SJCRH30 (cell line): ENCODE results near the gene KCNJ6. TPM values are rescaled to one million over a fixed set of nuclear protein-coding genes. Genes with fewer than 3 reads are reported as not detected.

Experiments
- DNase-seq, 2 experiments: peaks; one replicate each; pipeline ENCODE4 v3.0.0-alpha.2; 2015 to 2020
- H3K27ac ChIP-seq: fragments of 250-450 bp; sonication (Bioruptor Pico); 2 replicates; pipeline ENCODE4 v1.5.1; 2020; ENCODE audit warnings: mild to moderate bottlenecking, moderate library complexity
- H3K27me3 ChIP-seq: fragments of 250-450 bp; sonication (Bioruptor Pico); 2 replicates; pipeline ENCODE4 v1.5.1; 2020; ENCODE audit warnings: mild to moderate bottlenecking, moderate library complexity
- H3K36me3 ChIP-seq: fragments of 250-450 bp; sonication (Bioruptor Pico); 2 replicates; pipeline ENCODE4 v1.5.1; 2020; ENCODE audit warnings: mild to moderate bottlenecking, moderate library complexity
- H3K4me1 ChIP-seq: fragments of 250-450 bp; sonication (Bioruptor Pico); 2 replicates; pipeline ENCODE4 v1.5.1; 2020; ENCODE audit warnings: mild to moderate bottlenecking, moderate library complexity
- H3K4me3 ChIP-seq: fragments of 250-450 bp; sonication (Bioruptor Pico); 2 replicates; pipeline ENCODE4 v1.5.1; 2020; ENCODE audit warnings: mild to moderate bottlenecking, moderate library complexity
- H3K9me3 ChIP-seq: fragments of 250-450 bp; sonication (Bioruptor Pico); replicated peaks from 2 replicates; pipeline ENCODE4 v1.5.1; 2020; ENCODE audit warnings: mild to moderate bottlenecking, moderate library complexity
- total RNA-seq: library from RNA; depleted of rRNA; stranded (reverse); fragments of >200 nt; shearing (Covaris generic); gene quantifications from 2 replicates; pipeline ENCODE4 v1.2.3, GENCODE V29; 2014

The KCNJ6 gene
- total RNA-seq, 1 experiment from 2014 or later: not detected

DNA sequence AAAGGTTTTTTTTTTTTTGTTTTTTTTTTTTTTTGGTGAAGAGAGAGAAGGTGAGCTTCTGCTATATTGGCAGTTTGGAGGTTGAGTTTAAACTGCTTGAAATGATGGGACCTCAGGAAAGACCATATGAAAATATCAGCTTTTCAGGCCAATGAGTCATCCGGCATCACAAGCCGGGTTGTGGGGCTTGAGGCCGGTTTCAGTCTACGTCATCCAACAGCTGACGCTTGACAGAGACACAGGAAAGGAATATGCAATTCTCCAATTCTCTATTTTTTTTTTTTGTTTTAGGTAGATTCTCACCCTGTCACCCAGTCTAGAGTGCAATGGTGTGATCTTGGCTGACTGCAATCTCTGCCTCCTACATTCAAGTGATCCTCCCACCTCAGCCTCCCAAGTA is 52.4 kb downstream of the KCNJ6 start:
- DNase-seq: peak; percentile 63 to 71
- Histone ChIP-seq H3K4me1 (peaks cover 16% of the 10 kb centered on the region), H3K4me3 (no peak overlapping the region), H3K27ac (no peak overlapping the region), H3K9me3 (no peaks in the 10 kb centered on the region), H3K27me3 (no peaks in the 10 kb centered on the region), H3K36me3 (no peaks in the 10 kb centered on the region)

DNA sequence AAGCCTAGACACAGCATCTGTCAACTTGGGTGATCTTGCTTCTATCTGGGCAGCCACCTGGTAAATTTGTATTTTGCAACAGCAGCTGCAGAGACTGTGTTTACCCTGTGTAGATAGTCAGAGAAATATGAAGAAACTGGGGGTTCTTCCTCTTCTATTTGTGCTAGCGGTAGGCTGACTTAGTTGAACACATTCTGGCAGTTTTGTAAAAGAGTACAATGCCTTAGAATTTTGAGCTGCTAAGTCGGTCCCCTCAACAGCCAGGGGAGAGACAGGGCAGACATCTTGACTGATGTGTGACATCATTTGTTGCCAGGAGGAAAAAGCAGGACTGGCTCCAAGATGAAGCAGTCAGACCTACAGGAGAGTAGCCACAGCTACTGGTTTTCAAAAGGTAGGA is 53.7 kb downstream of the KCNJ6 start:
- Histone ChIP-seq H3K27ac (peak overlapping the region; percentile 25; the same call in 1 of the 2 replicates), H3K27me3 (no peaks in the 10 kb centered on the region)
- peak; percentile 35 to 58 for DNase-seq

DNA sequence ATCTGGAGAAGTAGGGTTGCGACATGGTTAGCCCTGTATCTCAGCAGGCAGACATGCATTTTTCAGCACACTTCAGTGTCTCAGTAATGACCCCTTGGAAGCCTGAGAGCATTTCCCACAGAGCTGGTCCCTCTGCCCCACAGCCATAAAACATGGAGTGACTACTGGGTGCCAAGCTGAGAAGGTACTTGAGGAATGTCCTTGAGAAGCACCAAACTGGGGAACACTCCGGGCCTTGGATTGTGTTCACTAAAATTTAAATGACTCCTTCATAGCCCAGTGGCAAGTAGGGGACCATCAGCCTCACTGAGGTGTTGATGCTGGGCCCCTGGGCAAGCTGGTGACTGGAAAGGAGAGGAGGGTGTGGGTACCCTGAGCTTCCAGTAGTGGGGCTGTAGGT is 54.7 kb downstream of the KCNJ6 start:
- Histone ChIP-seq H3K27ac (no peak overlapping the region), H3K27me3 (no peaks in the 10 kb centered on the region), H3K4me1 (peaks cover 16% of the 10 kb centered on the region), H3K9me3 (peaks cover 4% of the 10 kb centered on the region; the same call in 1 of the 2 replicates), H3K4me3 (no peak overlapping the region), H3K36me3 (no peaks in the 10 kb centered on the region)
- DNase-seq: no peak

More for the DNA sequence above, 53.7 kb downstream of the KCNJ6 start:
- no peaks in the 10 kb centered on the region for H3K36me3 ChIP-seq
- H3K9me3 ChIP-seq: peaks cover 1% of the 10 kb centered on the region; the same call in 1 of the 2 replicates
- peak overlapping the region; percentile 22; the same call in 1 of the 2 replicates for H3K4me3 ChIP-seq
- H3K4me1 ChIP-seq: peaks cover 16% of the 10 kb centered on the region

DNA sequence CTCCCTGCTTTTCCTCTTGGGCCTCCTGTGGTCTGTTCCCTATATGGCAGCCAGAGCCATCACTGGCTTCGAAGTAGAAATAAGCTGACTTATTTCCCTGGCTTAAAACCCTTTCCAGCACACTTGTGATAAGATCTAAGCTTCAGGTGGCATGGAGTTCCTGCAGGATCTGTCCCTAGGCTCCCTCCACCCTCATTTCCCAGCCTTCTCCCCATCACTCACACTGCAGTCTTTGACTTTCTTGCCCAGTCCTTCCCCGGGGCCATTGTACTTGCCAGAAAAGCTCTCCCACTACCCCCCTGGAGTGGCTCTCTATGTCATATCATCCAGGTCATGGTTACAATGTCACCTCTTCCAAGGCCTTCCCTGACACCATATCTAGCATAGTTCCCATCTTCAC is 55.8 kb downstream of the KCNJ6 start:
- no peak overlapping the region for H3K27ac ChIP-seq
- no peak for DNase-seq
- H3K4me1 ChIP-seq: peaks cover 22% of the 10 kb centered on the region
- H3K36me3 ChIP-seq: no peaks in the 10 kb centered on the region
- peaks cover 4% of the 10 kb centered on the region; the same call in 1 of the 2 replicates for H3K9me3 ChIP-seq
- no peak overlapping the region for H3K4me3 ChIP-seq
- H3K27me3 ChIP-seq: no peaks in the 10 kb centered on the region

DNA sequence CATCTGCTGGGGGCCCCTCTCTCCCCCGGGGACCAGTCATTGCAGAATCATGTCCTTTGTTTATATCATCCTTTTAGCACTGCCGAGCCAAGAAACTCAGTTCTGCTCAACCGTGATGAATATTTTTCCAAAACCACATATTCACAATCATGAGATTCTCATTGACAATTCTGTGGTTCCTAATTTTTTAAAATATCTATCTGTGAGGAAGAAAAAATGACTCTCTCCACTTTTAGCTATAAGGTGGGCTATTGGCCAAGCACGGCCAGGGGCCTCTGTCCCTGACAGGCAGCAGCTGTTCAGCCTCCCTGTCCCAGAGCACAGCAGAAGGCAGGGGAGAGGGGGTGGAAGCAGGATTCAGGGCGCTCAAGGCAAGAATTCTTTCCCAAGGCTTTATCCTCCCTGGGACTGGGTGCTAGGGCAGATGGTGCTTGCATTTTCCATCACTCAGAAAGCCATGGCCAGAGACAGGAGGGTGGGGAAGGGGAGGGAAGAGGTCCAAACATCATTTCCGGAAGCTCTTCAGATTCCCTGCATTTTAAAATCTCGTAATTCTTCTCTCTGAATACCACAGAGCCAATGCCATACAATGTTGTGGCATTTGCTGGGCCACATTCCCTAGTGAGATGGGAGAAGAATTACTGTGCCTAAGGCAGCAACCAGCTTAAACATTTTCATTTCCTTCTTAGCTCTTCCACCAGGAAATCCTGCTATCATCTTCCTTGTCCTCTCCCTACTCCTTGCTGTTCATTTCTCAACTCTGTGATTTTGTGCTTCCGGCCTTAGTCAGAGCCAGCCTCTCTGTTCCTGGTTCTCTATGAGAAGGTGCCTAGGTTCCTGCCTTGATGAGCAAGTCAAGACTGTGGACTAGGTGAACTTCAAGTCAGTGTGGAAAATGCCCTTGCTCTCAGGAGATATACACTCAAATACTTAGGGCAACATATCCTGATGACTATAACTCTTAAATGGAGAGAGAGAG is 60.3 kb downstream of the KCNJ6 start:
- peak; percentile 74 for DNase-seq

DNA sequence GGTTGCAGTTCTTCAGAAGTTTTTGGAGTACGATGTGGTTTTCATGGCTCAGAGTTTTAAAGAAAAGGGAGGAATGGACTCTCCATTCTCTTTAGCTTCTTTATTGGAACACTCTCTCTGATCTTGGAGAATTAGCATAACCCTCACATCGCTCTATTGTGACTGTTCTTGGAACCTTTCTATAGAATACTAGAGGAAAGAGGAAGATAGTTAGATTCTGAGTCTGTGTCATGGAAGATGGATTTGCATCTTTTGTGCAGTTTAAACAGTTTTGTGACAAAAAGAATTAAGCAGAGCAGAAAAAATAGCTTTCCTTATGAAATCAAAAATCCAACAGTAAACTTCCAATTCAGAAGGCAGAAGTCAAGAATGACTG is 61.0 kb downstream of the KCNJ6 start:
- H3K9me3 ChIP-seq: peaks cover 14% of the 10 kb centered on the region
- no peaks in the 10 kb centered on the region for H3K27me3 ChIP-seq
- H3K27ac ChIP-seq: peak overlapping the region; percentile 56
- H3K36me3 ChIP-seq: no peaks in the 10 kb centered on the region
- peaks cover 17% of the 10 kb centered on the region for H3K4me1 ChIP-seq
- no peak for DNase-seq
- H3K4me3 ChIP-seq: peak overlapping the region; percentile 27

More for the DNA sequence above, 60.3 kb downstream of the KCNJ6 start:
- Histone ChIP-seq H3K27me3 (no peaks in the 10 kb centered on the region), H3K4me3 (peak overlapping the region; percentile 27), H3K4me1 (peaks cover 16% of the 10 kb centered on the region), H3K36me3 (no peaks in the 10 kb centered on the region), H3K27ac (peak overlapping the region; percentile 56), H3K9me3 (peaks cover 14% of the 10 kb centered on the region)

DNA sequence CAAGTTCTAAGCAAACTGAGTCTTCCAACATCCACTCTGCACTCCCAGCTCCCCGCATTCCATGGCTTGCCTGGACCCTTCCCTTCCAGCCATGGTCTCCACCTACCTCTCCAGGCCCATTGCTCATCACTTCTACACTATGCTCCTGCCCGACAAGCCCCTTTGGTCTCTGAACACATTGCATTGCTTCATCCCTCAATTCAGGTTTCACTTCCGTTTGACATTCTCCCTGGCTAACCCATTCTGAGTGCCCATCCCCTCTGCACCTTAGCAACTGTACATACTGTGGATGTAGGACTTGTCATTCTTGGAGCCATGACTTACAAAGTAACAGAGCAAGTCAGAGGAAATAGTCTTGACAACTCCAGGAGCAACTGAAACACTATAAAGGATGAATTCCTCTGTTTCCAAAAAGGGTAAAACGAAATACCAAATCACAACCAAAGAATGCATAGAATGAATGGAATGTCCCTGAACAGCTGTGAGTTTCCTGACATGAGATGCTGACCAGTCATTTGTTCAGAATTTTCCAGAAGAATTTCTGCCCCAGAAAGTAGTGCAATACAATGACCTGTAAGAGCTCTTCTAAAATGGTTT is 66.7 kb downstream of the KCNJ6 start:
- DNase-seq: peak in 1 of 2 experiments; percentile 36
- Histone ChIP-seq H3K4me1 (peaks cover 31% of the 10 kb centered on the region), H3K9me3 (peaks cover 6% of the 10 kb centered on the region; the same call in 1 of the 2 replicates), H3K27me3 (no peaks in the 10 kb centered on the region), H3K36me3 (no peaks in the 10 kb centered on the region), H3K4me3 (no peak overlapping the region), H3K27ac (peak overlapping the region; percentile 88)

DNA sequence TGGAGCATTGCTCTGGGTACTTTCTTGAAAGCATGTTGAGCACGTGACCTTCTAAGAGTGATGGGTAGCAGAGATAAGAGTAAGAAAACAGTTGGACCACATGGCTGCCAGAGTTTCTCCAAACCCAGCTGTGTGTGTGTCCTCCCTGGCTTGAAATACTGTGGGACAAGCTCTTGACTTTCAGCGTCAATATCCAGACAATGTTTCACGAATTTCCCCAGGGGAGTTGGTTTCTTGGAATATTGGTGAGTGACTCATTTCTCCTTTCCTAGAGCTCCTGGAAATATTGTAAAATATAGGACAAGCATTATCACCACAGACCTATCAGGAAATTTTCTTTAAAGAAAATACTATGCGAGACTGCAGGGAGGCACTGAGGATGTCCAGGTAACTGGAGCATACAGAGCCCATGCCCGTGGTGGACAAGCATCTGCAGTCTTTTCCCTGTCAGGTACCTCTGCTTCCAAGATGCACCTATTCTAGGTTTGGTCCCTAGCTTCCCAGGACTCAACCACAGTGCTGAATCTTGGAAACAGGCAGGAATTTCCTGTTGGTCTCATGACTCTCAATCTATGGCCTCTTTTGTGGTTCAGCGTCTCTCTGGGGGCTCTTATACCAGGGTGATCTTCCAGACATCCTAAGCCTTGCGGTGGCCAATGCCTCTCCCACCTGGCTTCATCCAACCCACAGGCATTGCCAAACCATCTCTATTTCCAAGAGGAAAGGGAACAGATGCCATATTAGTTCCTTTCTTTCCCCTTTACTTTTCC is 67.4 kb downstream of the KCNJ6 start:
- H3K36me3 ChIP-seq: no peaks in the 10 kb centered on the region
- peaks cover 3% of the 10 kb centered on the region; the same call in 1 of the 2 replicates for H3K9me3 ChIP-seq
- H3K27ac ChIP-seq: peak overlapping the region; percentile 88
- H3K27me3 ChIP-seq: no peaks in the 10 kb centered on the region
- peaks cover 28% of the 10 kb centered on the region for H3K4me1 ChIP-seq
- peak; percentile 58 to 60 for DNase-seq
- H3K4me3 ChIP-seq: no peak overlapping the region

DNA sequence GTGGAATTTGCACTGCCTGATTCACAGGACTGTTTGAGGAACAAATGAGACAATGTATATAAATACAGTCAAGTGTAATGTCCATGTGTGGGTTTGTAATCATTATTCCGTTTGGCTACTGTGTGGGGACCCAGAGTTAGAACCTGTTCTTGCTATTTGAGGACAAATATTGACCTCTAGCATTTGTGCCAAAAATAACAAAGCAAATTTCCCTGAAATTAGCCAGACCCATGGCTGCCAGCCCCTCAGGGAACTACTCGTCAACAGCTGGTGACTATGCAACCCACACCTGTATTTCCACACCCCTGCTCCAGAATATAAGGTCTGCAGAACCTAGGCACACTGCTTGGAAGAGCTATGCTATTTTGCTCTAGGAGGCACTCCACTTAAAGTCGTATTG is 70.7 kb downstream of the KCNJ6 start:
- no peaks in the 10 kb centered on the region for H3K27me3 ChIP-seq
- H3K4me3 ChIP-seq: no peak overlapping the region
- H3K27ac ChIP-seq: no peak overlapping the region
- H3K9me3 ChIP-seq: no peaks in the 10 kb centered on the region
- DNase-seq: no peak
- peaks cover 28% of the 10 kb centered on the region for H3K4me1 ChIP-seq
- H3K36me3 ChIP-seq: no peaks in the 10 kb centered on the region

DNA sequence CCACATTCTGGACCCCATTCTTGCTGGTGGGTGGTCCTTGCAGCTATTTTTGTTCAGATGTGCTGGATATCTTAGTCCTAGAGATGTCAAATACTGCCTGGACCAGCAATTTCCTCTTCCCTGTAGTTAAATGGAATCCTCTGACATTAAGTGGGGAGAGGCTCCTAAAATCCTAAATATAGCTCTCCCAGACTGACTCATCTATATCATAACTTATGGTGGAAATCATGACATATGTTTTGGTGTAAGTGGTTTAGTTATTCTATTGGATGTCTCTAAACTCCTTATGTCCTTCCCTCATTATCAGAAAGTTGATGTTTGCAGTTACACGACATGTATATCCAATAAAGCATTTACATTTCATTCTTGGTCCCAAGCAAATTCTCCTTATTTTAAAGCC is 73.1 kb downstream of the KCNJ6 start:
- peaks cover 6% of the 10 kb centered on the region for H3K4me1 ChIP-seq
- H3K36me3 ChIP-seq: no peaks in the 10 kb centered on the region
- H3K9me3 ChIP-seq: no peaks in the 10 kb centered on the region
- no peak overlapping the region for H3K4me3 ChIP-seq
- H3K27ac ChIP-seq: no peak overlapping the region
- no peaks in the 10 kb centered on the region for H3K27me3 ChIP-seq
- no peak for DNase-seq

DNA sequence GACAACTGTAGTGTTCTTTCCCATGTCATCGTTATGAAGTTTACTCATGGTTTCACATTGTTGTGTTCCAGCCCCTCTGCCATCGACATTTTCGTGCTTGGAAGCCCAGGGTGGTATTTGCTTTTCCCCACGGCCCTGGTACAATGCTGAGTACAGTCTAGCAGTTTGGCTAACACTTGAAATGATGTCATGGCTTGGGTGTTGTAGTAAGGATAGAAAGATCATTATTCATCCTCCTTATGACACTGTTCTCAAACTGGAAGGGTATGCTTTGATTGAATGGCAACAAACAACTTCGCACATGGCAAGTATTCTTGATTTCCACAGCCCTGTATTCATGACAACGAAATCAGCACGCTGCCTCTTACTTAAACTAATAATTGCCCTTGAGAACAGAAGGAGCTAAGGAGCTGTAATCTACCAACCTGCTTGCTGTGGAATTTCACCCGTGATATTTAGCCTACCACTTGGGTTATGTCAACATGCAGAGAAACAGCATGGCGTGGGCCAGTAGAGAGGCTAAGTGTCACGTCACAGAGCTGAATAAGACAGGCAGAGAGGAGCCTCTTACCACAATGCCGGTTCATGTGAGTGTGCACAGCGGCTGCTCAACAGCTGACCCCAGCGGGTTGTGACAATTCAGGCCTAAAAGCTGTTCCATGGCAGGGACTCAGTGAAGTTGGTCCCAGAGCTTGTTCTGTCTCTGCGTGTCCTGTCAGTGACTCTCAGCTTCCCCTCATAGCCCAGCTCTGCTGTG is 73.9 kb downstream of the KCNJ6 start:
- peaks cover 6% of the 10 kb centered on the region; the same call in 1 of the 2 replicates for H3K4me1 ChIP-seq
- H3K36me3 ChIP-seq: no peaks in the 10 kb centered on the region
- no peak for DNase-seq
- H3K27me3 ChIP-seq: no peaks in the 10 kb centered on the region
- H3K27ac ChIP-seq: no peak overlapping the region
- H3K9me3 ChIP-seq: no peaks in the 10 kb centered on the region
- no peak overlapping the region for H3K4me3 ChIP-seq

DNA sequence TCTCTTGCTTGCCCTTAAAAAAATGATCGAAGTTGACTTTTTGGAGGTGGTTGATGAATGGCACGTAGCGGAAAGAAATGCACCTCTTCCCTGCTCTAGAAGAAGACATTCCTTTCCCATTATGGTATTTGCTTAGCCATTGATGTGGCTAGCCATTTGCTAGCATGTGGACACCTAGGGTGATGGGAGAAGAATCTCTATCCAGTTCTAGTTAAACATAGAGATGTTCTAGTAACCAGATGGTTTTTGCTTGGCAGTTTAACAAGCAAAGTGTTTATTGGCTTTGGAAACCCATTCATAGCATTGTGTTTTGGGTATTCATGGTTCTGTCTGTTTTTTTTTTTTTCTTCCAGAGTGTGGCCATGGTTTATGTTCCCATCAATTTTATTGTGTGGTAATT is 78.9 kb downstream of the KCNJ6 start:
- Histone ChIP-seq H3K4me3 (no peak overlapping the region), H3K27ac (no peak overlapping the region), H3K9me3 (no peaks in the 10 kb centered on the region), H3K27me3 (no peaks in the 10 kb centered on the region), H3K4me1 (no peaks in the 10 kb centered on the region), H3K36me3 (no peaks in the 10 kb centered on the region)
- DNase-seq: no peak

DNA sequence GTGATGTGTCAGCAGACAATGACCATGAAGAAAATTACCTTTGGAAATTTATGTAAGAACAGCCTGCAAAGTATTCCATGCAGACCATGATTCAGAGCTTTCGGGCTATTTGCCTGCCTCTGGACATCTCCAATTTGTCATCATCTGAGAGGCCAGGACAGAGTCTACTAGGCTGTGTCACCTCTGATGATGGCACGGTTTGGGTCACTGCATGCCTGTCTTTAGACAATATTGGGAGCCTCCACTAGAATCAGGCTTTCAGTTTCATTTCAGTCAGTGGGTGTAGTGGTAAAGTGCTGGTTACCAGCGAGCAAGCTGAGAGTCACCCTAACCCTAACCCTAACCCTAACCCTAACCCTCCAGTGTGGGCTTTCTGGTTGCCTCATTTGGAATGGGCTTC is 80.8 kb downstream of the KCNJ6 start:
- Histone ChIP-seq H3K36me3 (no peaks in the 10 kb centered on the region), H3K4me3 (no peak overlapping the region), H3K9me3 (no peaks in the 10 kb centered on the region), H3K4me1 (no peaks in the 10 kb centered on the region), H3K27me3 (no peaks in the 10 kb centered on the region), H3K27ac (no peak overlapping the region)
- no peak for DNase-seq

DNA sequence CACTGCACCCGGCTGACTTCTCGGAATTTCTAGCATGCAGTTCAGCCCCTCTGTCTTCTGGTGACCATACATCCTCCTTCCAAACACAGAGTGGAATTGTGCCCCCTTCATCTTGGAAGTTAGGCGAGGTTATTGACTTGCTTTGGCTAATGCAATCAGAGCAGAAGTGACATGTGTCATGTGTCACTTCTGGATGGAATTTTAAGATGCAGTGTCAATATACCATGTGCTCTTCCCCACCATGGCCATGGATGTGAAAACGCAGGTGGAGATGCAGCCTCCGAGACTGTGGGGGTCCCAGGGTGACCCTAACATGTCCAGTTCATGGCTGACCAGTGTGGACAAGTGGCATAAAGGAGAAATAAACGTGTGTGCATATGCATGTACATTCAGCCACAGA is 83.0 kb downstream of the KCNJ6 start:
- no peak overlapping the region for H3K27ac ChIP-seq
- no peaks in the 10 kb centered on the region for H3K36me3 ChIP-seq
- H3K4me1 ChIP-seq: peaks cover 6% of the 10 kb centered on the region
- DNase-seq: no peak
- H3K4me3 ChIP-seq: no peak overlapping the region
- H3K9me3 ChIP-seq: no peaks in the 10 kb centered on the region
- no peaks in the 10 kb centered on the region for H3K27me3 ChIP-seq
